NK-92 (cell line): ENCODE measurements around the gene CFAP45.

ENCODE experiments used
- DNase-seq: peaks from one replicate; lab custom pipeline; 2025; ENCODE audit not compliant: unreplicated experiment; lab: John Stamatoyannopoulos, UW

CFAP45 gene

GRCh38 chr1:159880430-159880829 lies 19.5 kb downstream of the CFAP45 start:
- no peak for DNase-seq

GRCh38 chr1:159879977-159880376 lies 20.0 kb downstream of the CFAP45 start:
- no peak for DNase-seq

- no peak for DNase-seq
These were observed 20.8 kb downstream of the CFAP45 start for GRCh38 chr1:159879136-159879535.

GRCh38 chr1:159877695-159878444 lies 22.1 kb downstream of the CFAP45 start:
- DNase-seq, result no peak

- DNase-seq, result no peak
These were observed 26.3 kb downstream of the CFAP45 start for GRCh38 chr1:159873530-159874143.

- no peak for DNase-seq
These were observed 27.1 kb downstream of the CFAP45 start for GRCh38 chr1:159872891-159873290.

GRCh38 chr1:159870704-159871103 lies 29.3 kb downstream of the CFAP45 start:
- no peak for DNase-seq

- no peak for DNase-seq
These were observed 30.4 kb downstream of the CFAP45 start for GRCh38 chr1:159869607-159870006.

GRCh38 chr1:159869173-159869572 lies 30.8 kb downstream of the CFAP45 start:
- DNase-seq, result no peak

- no peak for DNase-seq
These were observed 31.2 kb downstream of the CFAP45 start for GRCh38 chr1:159868766-159869165.

- DNase-seq, result no peak
These were observed 32.3 kb downstream of the CFAP45 start for GRCh38 chr1:159867664-159868026.

GRCh38 chr1:159866905-159867663 lies 32.9 kb downstream of the CFAP45 start:
- DNase-seq, result no peak

- DNase-seq, result no peak
These were observed 33.9 kb downstream of the CFAP45 start for GRCh38 chr1:159866066-159866465.

- no peak for DNase-seq
These were observed 35.7 kb downstream of the CFAP45 start for GRCh38 chr1:159864262-159864661.

- DNase-seq, result no peak
These were observed 37.4 kb downstream of the CFAP45 start, which contains the start of gene VSIG8 for GRCh38 chr1:159862557-159862956. Gene VSIG8 (minus strand): TSS chr1:159862657. CDS start chr1:159862521, 136 bp downstream.

GRCh38 chr1:159862031-159862430 lies 37.9 kb downstream of the CFAP45 start:
- no peak for DNase-seq

GRCh38 chr1:159861218-159861617 lies 38.7 kb downstream of the CFAP45 start:
- DNase-seq, result no peak

- no peak for DNase-seq
These were observed 39.5 kb downstream of the CFAP45 start for GRCh38 chr1:159860456-159860855.

- DNase-seq, result no peak
These were observed 40.1 kb downstream of the CFAP45 start for GRCh38 chr1:159859767-159860322.

- DNase-seq, result no peak
These were observed 42.1 kb downstream of the CFAP45 start for GRCh38 chr1:159857889-159858288.

- DNase-seq, result no peak
These were observed 43.4 kb downstream of the CFAP45 start for GRCh38 chr1:159856576-159856975.

GRCh38 chr1:159855709-159856108 lies 44.3 kb downstream of the CFAP45 start:
- DNase-seq, result no peak
